PC-9 (cell line): ENCODE data around the gene BST2.

Source experiments
- CTCF ChIP-seq: fragments of 200-600 bp; sonication (generic); conservative IDR thresholded peaks from 2 replicates; pipeline ENCODE4 v1.6.1; 2017; ENCODE audit warnings: mixed run types, antibody characterized with exemption, mild to moderate bottlenecking, moderate library complexity
- EZH2 ChIP-seq: fragments of 200-600 bp; sonication (generic); IDR thresholded peaks from 2 replicates; pipeline ENCODE4 v1.8.0; 2017; ENCODE audit warnings: antibody characterized with exemption, low read depth

- no peak for TF ChIP-seq CTCF
- no peak for TF ChIP-seq EZH2
Measured at GRCh38 chr19:17414097-17414496, 8.7 kb upstream of the BST2 start.
